Measurements from ENCODE around the gene TECTB.

TECTB gene

GRCh38 chr10:112283100-112283499 is at the start of gene TECTB:
TSS of gene TECTB (plus strand) at chr10:112283400. CDS start at chr10:112283735, 335 bp downstream.
- H3K4me1 Mint-ChIP-seq = no peaks in the 10 kb centered on the region
- H3K4me3 Mint-ChIP-seq = no peak within 1 kb of the TSS
- peaks cover 55% of the 10 kb centered on the region for H3K27me3 Mint-ChIP-seq
- H3K27ac Mint-ChIP-seq (ENCODE audit: low read depth) = no peak within 1 kb of the TSS
- DNase-seq (ENCODE audit: low spot score in 2 of 2) = no peak
- peaks cover 4% of the 10 kb centered on the region for H3K9me3 Mint-ChIP-seq
- ATAC-seq (replicated peaks; ENCODE audit: extremely low read depth, poor library complexity, severe bottlenecking) = no peak
- no peaks in the 10 kb centered on the region for H3K36me3 Mint-ChIP-seq (ENCODE audit: insufficient read depth)

GRCh38 chr10:112235141-112235540 is 48.1 kb upstream of the TECTB start:
- ATAC-seq (replicated peaks; ENCODE audit: extremely low read depth, poor library complexity, severe bottlenecking) = no peak
- Mint-ChIP-seq H3K4me3 (no peak overlapping the region), H3K4me1 (no peaks in the 10 kb centered on the region)

GRCh38 chr10:112235920-112236319 is 47.3 kb upstream of the TECTB start:
- ATAC-seq (replicated peaks; ENCODE audit: extremely low read depth, poor library complexity, severe bottlenecking) = no peak
- H3K36me3 Mint-ChIP-seq (ENCODE audit: insufficient read depth) = peaks cover 2% of the 10 kb centered on the region
- peaks cover 3% of the 10 kb centered on the region for H3K9me3 Mint-ChIP-seq
- no peak for DNase-seq (ENCODE audit: low spot score in 2 of 2)
- H3K4me1 Mint-ChIP-seq = no peaks in the 10 kb centered on the region
- H3K27me3 Mint-ChIP-seq = peaks cover 36% of the 10 kb centered on the region
- no peak overlapping the region for H3K4me3 Mint-ChIP-seq
- H3K27ac Mint-ChIP-seq (ENCODE audit: low read depth) = no peak overlapping the region

More at GRCh38 chr10:112235141-112235540, 48.1 kb upstream of the TECTB start:
- no peak for DNase-seq (ENCODE audit: low spot score in 2 of 2)
- Mint-ChIP-seq H3K36me3 (ENCODE audit: insufficient read depth) (peaks cover 2% of the 10 kb centered on the region), H3K27me3 (peaks cover 40% of the 10 kb centered on the region), H3K27ac (ENCODE audit: low read depth) (no peak overlapping the region), H3K9me3 (no peaks in the 10 kb centered on the region)

GRCh38 chr10:112236486-112236885 is 46.7 kb upstream of the TECTB start:
- no peak for DNase-seq (ENCODE audit: low spot score in 2 of 2)
- H3K36me3 Mint-ChIP-seq (ENCODE audit: insufficient read depth) = peaks cover 2% of the 10 kb centered on the region
- peaks cover 8% of the 10 kb centered on the region for H3K9me3 Mint-ChIP-seq
- no peaks in the 10 kb centered on the region for H3K4me1 Mint-ChIP-seq
- H3K27me3 Mint-ChIP-seq = peaks cover 36% of the 10 kb centered on the region
- H3K4me3 Mint-ChIP-seq = no peak overlapping the region
- no peak for ATAC-seq (replicated peaks; ENCODE audit: extremely low read depth, poor library complexity, severe bottlenecking)
- H3K27ac Mint-ChIP-seq (ENCODE audit: low read depth) = no peak overlapping the region

GRCh38 chr10:112239347-112239746 is 43.9 kb upstream of the TECTB start:
- Mint-ChIP-seq H3K27ac (ENCODE audit: low read depth) (no peak overlapping the region), H3K9me3 (peaks cover 9% of the 10 kb centered on the region), H3K4me3 (no peak overlapping the region), H3K36me3 (ENCODE audit: insufficient read depth) (peaks cover 2% of the 10 kb centered on the region), H3K27me3 (peaks cover 52% of the 10 kb centered on the region), H3K4me1 (no peaks in the 10 kb centered on the region)
- DNase-seq (ENCODE audit: low spot score in 2 of 2) (no peak), ATAC-seq (replicated peaks; ENCODE audit: extremely low read depth, poor library complexity, severe bottlenecking) (no peak)

GRCh38 chr10:112240441-112240840 is 42.8 kb upstream of the TECTB start:
- H3K4me3 Mint-ChIP-seq = no peak overlapping the region

GRCh38 chr10:112241651-112242341 is 41.4 kb upstream of the TECTB start:
- H3K4me1 Mint-ChIP-seq = no peaks in the 10 kb centered on the region
- ATAC-seq (replicated peaks; ENCODE audit: extremely low read depth, poor library complexity, severe bottlenecking) (no peak), DNase-seq (ENCODE audit: low spot score in 2 of 2) (no peak)
- peaks cover 9% of the 10 kb centered on the region for H3K9me3 Mint-ChIP-seq
- H3K36me3 Mint-ChIP-seq (ENCODE audit: insufficient read depth) = peaks cover 2% of the 10 kb centered on the region
- H3K4me3 Mint-ChIP-seq = no peak overlapping the region
- peaks cover 65% of the 10 kb centered on the region for H3K27me3 Mint-ChIP-seq
- H3K27ac Mint-ChIP-seq (ENCODE audit: low read depth) = no peak overlapping the region

More at GRCh38 chr10:112240441-112240840, 42.8 kb upstream of the TECTB start:
- DNase-seq (ENCODE audit: low spot score in 2 of 2) = no peak
- H3K27ac Mint-ChIP-seq (ENCODE audit: low read depth) = no peak overlapping the region
- no peaks in the 10 kb centered on the region for H3K4me1 Mint-ChIP-seq
- H3K9me3 Mint-ChIP-seq = peaks cover 9% of the 10 kb centered on the region
- H3K36me3 Mint-ChIP-seq (ENCODE audit: insufficient read depth) = peaks cover 2% of the 10 kb centered on the region
- H3K27me3 Mint-ChIP-seq = peaks cover 63% of the 10 kb centered on the region
- no peak for ATAC-seq (replicated peaks; ENCODE audit: extremely low read depth, poor library complexity, severe bottlenecking)

GRCh38 chr10:112242769-112243168 is 40.4 kb upstream of the TECTB start:
- ATAC-seq (replicated peaks; ENCODE audit: extremely low read depth, poor library complexity, severe bottlenecking) (no peak), DNase-seq (ENCODE audit: low spot score in 2 of 2) (no peak)
- no peak overlapping the region for H3K27ac Mint-ChIP-seq (ENCODE audit: low read depth)
- H3K4me3 Mint-ChIP-seq = no peak overlapping the region
- peaks cover 9% of the 10 kb centered on the region for H3K9me3 Mint-ChIP-seq
- H3K4me1 Mint-ChIP-seq = no peaks in the 10 kb centered on the region
- H3K36me3 Mint-ChIP-seq (ENCODE audit: insufficient read depth) = peaks cover 2% of the 10 kb centered on the region
- peaks cover 61% of the 10 kb centered on the region for H3K27me3 Mint-ChIP-seq

- DNase-seq (ENCODE audit: low spot score in 2 of 2) = no peak
- Mint-ChIP-seq H3K27me3 (peaks cover 51% of the 10 kb centered on the region), H3K36me3 (ENCODE audit: insufficient read depth) (no peaks in the 10 kb centered on the region), H3K9me3 (peaks cover 9% of the 10 kb centered on the region), H3K27ac (ENCODE audit: low read depth) (no peak overlapping the region), H3K4me3 (no peak overlapping the region), H3K4me1 (no peaks in the 10 kb centered on the region)
- no peak for ATAC-seq (replicated peaks; ENCODE audit: extremely low read depth, poor library complexity, severe bottlenecking)
Measured at GRCh38 chr10:112243713-112244112, 39.5 kb upstream of the TECTB start.

GRCh38 chr10:112244197-112244596 is 39.0 kb upstream of the TECTB start:
- no peak overlapping the region for H3K27ac Mint-ChIP-seq (ENCODE audit: low read depth)
- peaks cover 50% of the 10 kb centered on the region for H3K27me3 Mint-ChIP-seq
- peaks cover 9% of the 10 kb centered on the region for H3K9me3 Mint-ChIP-seq
- H3K4me1 Mint-ChIP-seq = no peaks in the 10 kb centered on the region
- ATAC-seq (replicated peaks; ENCODE audit: extremely low read depth, poor library complexity, severe bottlenecking) (no peak), DNase-seq (ENCODE audit: low spot score in 2 of 2) (no peak)
- H3K4me3 Mint-ChIP-seq = no peak overlapping the region
- H3K36me3 Mint-ChIP-seq (ENCODE audit: insufficient read depth) = no peaks in the 10 kb centered on the region

GRCh38 chr10:112247791-112248190 is 35.4 kb upstream of the TECTB start:
- H3K4me3 Mint-ChIP-seq = no peak overlapping the region

GRCh38 chr10:112248584-112249295 is 34.5 kb upstream of the TECTB start:
- H3K27ac Mint-ChIP-seq (ENCODE audit: low read depth) = no peak overlapping the region
- no peaks in the 10 kb centered on the region for H3K4me1 Mint-ChIP-seq
- DNase-seq (ENCODE audit: low spot score in 2 of 2) (no peak), ATAC-seq (replicated peaks; ENCODE audit: extremely low read depth, poor library complexity, severe bottlenecking) (no peak)
- no peaks in the 10 kb centered on the region for H3K36me3 Mint-ChIP-seq (ENCODE audit: insufficient read depth)
- peaks cover 31% of the 10 kb centered on the region for H3K27me3 Mint-ChIP-seq
- H3K4me3 Mint-ChIP-seq = no peak overlapping the region
- H3K9me3 Mint-ChIP-seq = peaks cover 6% of the 10 kb centered on the region

More at GRCh38 chr10:112247791-112248190, 35.4 kb upstream of the TECTB start:
- DNase-seq (ENCODE audit: low spot score in 2 of 2) (no peak), ATAC-seq (replicated peaks; ENCODE audit: extremely low read depth, poor library complexity, severe bottlenecking) (no peak)
- Mint-ChIP-seq H3K27ac (ENCODE audit: low read depth) (no peak overlapping the region), H3K4me1 (no peaks in the 10 kb centered on the region), H3K9me3 (peaks cover 6% of the 10 kb centered on the region), H3K36me3 (ENCODE audit: insufficient read depth) (no peaks in the 10 kb centered on the region), H3K27me3 (peaks cover 40% of the 10 kb centered on the region)

- Mint-ChIP-seq H3K27me3 (peaks cover 21% of the 10 kb centered on the region), H3K4me1 (no peaks in the 10 kb centered on the region)
- no peak for ATAC-seq (replicated peaks; ENCODE audit: extremely low read depth, poor library complexity, severe bottlenecking)
Measured at GRCh38 chr10:112249722-112250121, 33.5 kb upstream of the TECTB start.

More at GRCh38 chr10:112249722-112250121, 33.5 kb upstream of the TECTB start:
- Mint-ChIP-seq H3K27ac (ENCODE audit: low read depth) (no peak overlapping the region), H3K4me3 (no peak overlapping the region), H3K9me3 (peaks cover 6% of the 10 kb centered on the region), H3K36me3 (ENCODE audit: insufficient read depth) (no peaks in the 10 kb centered on the region)
- DNase-seq (ENCODE audit: low spot score in 2 of 2) = no peak

All from central memory CD8-positive, alpha-beta T cell (primary cell).